DOHH2 (cell line): ENCODE results near the gene C2orf78.

Experiments
- H3F3A ChIP-seq: fragments of 200-600 bp; sonication (generic), shearing (Covaris generic); 2 replicates; pipeline ENCODE4 v1.6.0; 2016; ENCODE audit warnings: antibody characterized with exemption, mild to moderate bottlenecking; ENCODE audit not compliant: control insufficient read depth, insufficient read depth
- H3K27ac ChIP-seq: fragments of 200-600 bp; sonication (generic); 2 replicates; pipeline ENCODE4 v1.5.1; 2014; ENCODE audit warnings: low read depth, mild to moderate bottlenecking, low read length, moderate library complexity
- H3K27me3 ChIP-seq: fragments of 200-600 bp; sonication (generic); 2 replicates; pipeline ENCODE4 v1.6.1; 2014; ENCODE audit warnings: mild to moderate bottlenecking, low read length, mixed read lengths; ENCODE audit not compliant: control insufficient read depth
- H3K36me3 ChIP-seq: fragments of 200-600 bp; sonication (generic); 2 replicates; pipeline ENCODE4 v1.6.1; 2014; ENCODE audit warnings: mild to moderate bottlenecking, low read length, moderate library complexity, mixed read lengths; ENCODE audit not compliant: control insufficient read depth
- H3K4me1 ChIP-seq: fragments of 200-600 bp; sonication (generic); 2 replicates; pipeline ENCODE4 v1.6.1; 2014; ENCODE audit warnings: mild to moderate bottlenecking, low read length, mixed read lengths; ENCODE audit not compliant: control insufficient read depth
- H3K4me2 ChIP-seq: fragments of 200-600 bp; sonication (generic); 2 replicates; pipeline ENCODE4 v1.6.0; 2014; ENCODE audit warnings: mild to moderate bottlenecking, low read length, moderate library complexity
- H3K4me3 ChIP-seq: fragments of 200-600 bp; sonication (generic); 2 replicates; pipeline ENCODE4 v1.5.1; 2014; ENCODE audit warnings: mild to moderate bottlenecking, low read length, mixed read lengths
- H3K79me2 ChIP-seq: fragments of 200-600 bp; sonication (generic); 2 replicates; pipeline ENCODE4 v1.6.1; 2014; ENCODE audit warnings: mild to moderate bottlenecking, low read length, mixed read lengths; ENCODE audit not compliant: control insufficient read depth
- H3K9me2 ChIP-seq: fragments of 200-600 bp; sonication (generic); replicated peaks from 2 replicates; pipeline ENCODE4 v1.6.1; 2014; ENCODE audit warnings: mild to moderate bottlenecking, low read length, mixed read lengths; ENCODE audit not compliant: control insufficient read depth
- H3K9me3 ChIP-seq: fragments of 200-600 bp; sonication (generic); 2 replicates; pipeline ENCODE4 v1.6.1; 2014; ENCODE audit warnings: antibody characterized with exemption, low read length, mixed read lengths; ENCODE audit not compliant: control insufficient read depth, insufficient read depth
- H4K20me1 ChIP-seq: fragments of 200-600 bp; sonication (generic); 2 replicates; pipeline ENCODE4 v1.6.0; 2014; ENCODE audit warnings: low read depth, mild to moderate bottlenecking, antibody characterized with exemption, low read length, moderate library complexity; ENCODE audit not compliant: control insufficient read depth, insufficient read depth
- CTCF ChIP-seq: fragments of 200-600 bp; sonication (generic); IDR thresholded peaks from one replicate; pipeline ENCODE4 v1.5.1; 2014; ENCODE audit warnings: antibody characterized with exemption, mild to moderate bottlenecking, low read depth, low read length; ENCODE audit not compliant: poor library complexity, severe bottlenecking
- EZH2phosphoT487 ChIP-seq: fragments of 200-600 bp; sonication (generic); IDR thresholded peaks from 2 replicates; pipeline ENCODE4 v1.6.1; 2017; ENCODE audit warnings: borderline replicate concordance, mild to moderate bottlenecking, antibody characterized with exemption, low read length, moderate library complexity, mixed read lengths

The C2orf78 gene

GRCh38 chr2:73818296-73818695, 34.3 kb downstream of the C2orf78 start:
- TF ChIP-seq EZH2phosphoT487: no peak
- no peak overlapping the region for H3K4me3 ChIP-seq

GRCh38 chr2:73821227-73821626, 37.2 kb downstream of the C2orf78 start:
- H4K20me1 ChIP-seq: no peaks in the 10 kb centered on the region
- no peak for TF ChIP-seq CTCF
- no peaks in the 10 kb centered on the region for H3K9me3 ChIP-seq
- no peak overlapping the region for H3K4me2 ChIP-seq
- no peaks in the 10 kb centered on the region for H3K27me3 ChIP-seq
- peaks cover 14% of the 10 kb centered on the region for H3K4me1 ChIP-seq
- no peaks in the 10 kb centered on the region for H3K36me3 ChIP-seq
- no peaks in the 10 kb centered on the region for H3F3A ChIP-seq
- H3K79me2 ChIP-seq: no peaks in the 10 kb centered on the region
- H3K9me2 ChIP-seq: no peaks in the 10 kb centered on the region
- no peak overlapping the region for H3K4me3 ChIP-seq
- no peak overlapping the region for H3K27ac ChIP-seq

More at GRCh38 chr2:73818296-73818695, 34.3 kb downstream of the C2orf78 start:
- Histone ChIP-seq H3K4me1 (peaks cover 14% of the 10 kb centered on the region), H3K36me3 (no peaks in the 10 kb centered on the region), H3K27me3 (peaks cover 11% of the 10 kb centered on the region), H3K9me2 (no peaks in the 10 kb centered on the region), H3K27ac (no peak overlapping the region), H3F3A (no peaks in the 10 kb centered on the region), H3K79me2 (no peaks in the 10 kb centered on the region), H4K20me1 (no peaks in the 10 kb centered on the region), H3K4me2 (no peak overlapping the region), H3K9me3 (no peaks in the 10 kb centered on the region)

GRCh38 chr2:73821669-73822068, 37.7 kb downstream of the C2orf78 start:
- H3K36me3 ChIP-seq: no peaks in the 10 kb centered on the region
- no peak overlapping the region for H3K4me2 ChIP-seq

GRCh38 chr2:73822276-73822675, 38.3 kb downstream of the C2orf78 start:
- no peak overlapping the region for H3K27ac ChIP-seq
- TF ChIP-seq CTCF: no peak
- no peak for TF ChIP-seq EZH2phosphoT487

More at GRCh38 chr2:73821669-73822068, 37.7 kb downstream of the C2orf78 start:
- no peak for TF ChIP-seq EZH2phosphoT487
- Histone ChIP-seq H3K27me3 (no peaks in the 10 kb centered on the region), H3K4me3 (no peak overlapping the region), H3K9me2 (no peaks in the 10 kb centered on the region), H3K79me2 (no peaks in the 10 kb centered on the region), H3K27ac (no peak overlapping the region), H4K20me1 (no peaks in the 10 kb centered on the region), H3K9me3 (no peaks in the 10 kb centered on the region), H3K4me1 (peaks cover 14% of the 10 kb centered on the region), H3F3A (no peaks in the 10 kb centered on the region)

More at GRCh38 chr2:73822276-73822675, 38.3 kb downstream of the C2orf78 start:
- H3K9me3 ChIP-seq: no peaks in the 10 kb centered on the region
- no peaks in the 10 kb centered on the region for H3K27me3 ChIP-seq
- peaks cover 14% of the 10 kb centered on the region for H3K4me1 ChIP-seq
- H3K4me3 ChIP-seq: no peak overlapping the region
- no peaks in the 10 kb centered on the region for H3K36me3 ChIP-seq
- H3K79me2 ChIP-seq: no peaks in the 10 kb centered on the region
- H3F3A ChIP-seq: no peaks in the 10 kb centered on the region
- H3K4me2 ChIP-seq: no peak overlapping the region
- no peaks in the 10 kb centered on the region for H3K9me2 ChIP-seq
- no peaks in the 10 kb centered on the region for H4K20me1 ChIP-seq
